Activated CD4-positive, alpha-beta T cell treated with anti-CD3 and anti-CD28 coated beads, Interleukin-2, Interleukin-4, amounts not matched to agents 100 ng/mL and 50 ng/mL, durations not matched to agents 16 hours and 8 hours (primary cell): ENCODE results near the gene ETS1.
"Not testable (repeated sequence)": the region's sequence is repeated elsewhere in the genome, so short reads cannot be mapped to it uniquely, and the experiment has no call there.

Experiments used
- DNase-seq: peaks from one replicate; pipeline ENCODE4 v3.0.0-alpha.2; 2020; ENCODE audit warnings: low spot score

Gene ETS1

GRCh38 chr11:128463979-128464378 lies 123.4 kb downstream of the ETS1 start:
- DNase-seq = no peak

- no peak for DNase-seq
Observed at GRCh38 chr11:128463371-128463829, 124.0 kb downstream of the ETS1 start.

GRCh38 chr11:128462922-128463321 lies 124.4 kb downstream of the ETS1 start:
- no peak for DNase-seq

GRCh38 chr11:128462189-128462588 lies 125.2 kb downstream of the ETS1 start:
- no peak for DNase-seq

- no peak for DNase-seq
Observed at GRCh38 chr11:128458321-128458720, 129.0 kb downstream of the ETS1 start.

- DNase-seq = no peak
Observed at GRCh38 chr11:128457874-128458273, 129.5 kb downstream of the ETS1 start.

GRCh38 chr11:128456566-128457268 lies 130.6 kb downstream of the ETS1 start:
- no peak for DNase-seq

GRCh38 chr11:128455766-128456165 lies 131.6 kb downstream of the ETS1 start:
- DNase-seq = no peak

- no peak for DNase-seq
Observed at GRCh38 chr11:128453444-128454336, 133.7 kb downstream of the ETS1 start.

- no peak for DNase-seq
Observed at GRCh38 chr11:128451652-128452470, 135.5 kb downstream of the ETS1 start.

- no peak for DNase-seq
Observed at GRCh38 chr11:128450882-128451651, 136.3 kb downstream of the ETS1 start.

GRCh38 chr11:128450425-128450824 lies 136.9 kb downstream of the ETS1 start:
- not testable (repeated sequence) for DNase-seq

- DNase-seq = no peak
Observed at GRCh38 chr11:128448981-128449713, 138.2 kb downstream of the ETS1 start.

GRCh38 chr11:128448200-128448886 lies 139.0 kb downstream of the ETS1 start:
- DNase-seq = no peak

GRCh38 chr11:128447233-128447632 lies 140.1 kb downstream of the ETS1 start:
- DNase-seq = no peak

- DNase-seq = not testable (repeated sequence)
Observed at GRCh38 chr11:128445921-128446320, 141.4 kb downstream of the ETS1 start.

- DNase-seq = no peak
Observed at GRCh38 chr11:128437136-128437535, 150.2 kb downstream of the ETS1 start.

GRCh38 chr11:128434818-128435217 lies 152.5 kb downstream of the ETS1 start:
- no peak for DNase-seq

GRCh38 chr11:128434411-128434810 lies 152.9 kb downstream of the ETS1 start:
- DNase-seq = no peak

GRCh38 chr11:128432926-128433325 lies 154.4 kb downstream of the ETS1 start:
- DNase-seq = no peak
